HG03045 (cell line): ENCODE measurements around the gene USPL1.
A peak's percentile ranks its signal among the peaks of the same experiment; 100 is the strongest.
"Not testable (repeated sequence)": the region's sequence is repeated elsewhere in the genome, so short reads cannot be mapped to it uniquely, and the experiment has no call there.

Experiments used
- ATAC-seq: cut with Tn5 transposase; IDR thresholded peaks from one replicate; pipeline ENCODE4 v1.9.1; 2021; ENCODE audit warnings: mild to moderate bottlenecking, moderate library complexity; ENCODE audit not compliant: unreplicated experiment

USPL1 gene

DNA sequence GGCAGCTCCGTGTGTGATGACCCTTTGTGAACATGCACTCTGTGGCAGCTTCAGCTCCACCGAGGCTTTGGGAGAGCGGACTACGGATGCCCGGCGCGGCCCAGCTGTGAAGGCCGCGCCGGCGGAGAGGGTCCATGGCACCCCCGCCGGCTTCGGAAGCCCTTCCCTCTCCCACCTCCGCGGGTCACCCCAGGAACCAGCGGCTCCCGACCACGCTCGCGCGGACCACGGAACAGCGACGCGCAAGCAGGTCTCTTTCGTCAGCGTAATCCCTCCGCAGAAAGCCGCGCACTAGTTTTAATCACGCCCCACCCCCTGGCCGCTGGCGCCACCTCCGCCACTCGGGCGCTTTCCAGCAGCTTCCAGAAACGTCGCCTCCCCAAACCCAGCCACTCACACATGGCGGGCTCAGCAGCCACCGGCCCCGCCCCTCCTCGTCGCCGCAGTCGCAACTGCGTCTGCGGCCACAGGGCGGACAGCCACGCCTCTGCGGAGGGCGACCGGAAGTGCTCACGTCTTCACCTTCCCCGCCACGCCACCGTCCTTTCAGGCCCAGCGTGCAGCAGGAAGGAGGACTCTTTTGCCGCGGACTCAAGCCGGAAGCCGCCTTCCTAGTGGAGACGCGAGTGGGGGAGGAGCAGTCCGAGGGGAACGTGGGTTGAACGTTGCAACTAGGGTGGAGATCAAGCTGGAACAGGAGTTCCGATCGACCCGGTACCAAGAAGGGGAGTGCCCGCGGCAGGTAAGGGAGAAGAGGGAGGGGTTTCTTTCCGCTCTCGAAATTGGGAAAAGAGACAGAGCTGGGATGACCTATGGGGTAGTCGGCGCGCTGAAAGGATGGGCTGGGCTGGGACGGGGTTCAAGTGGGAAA is at the start of gene USPL1:
USPL1 (plus strand) TSS at position 606 of the 871 bp plus-strand sequence. CDS start 3,221 bp downstream, outside the sequence.
- peak; percentile 90 for ATAC-seq

DNA sequence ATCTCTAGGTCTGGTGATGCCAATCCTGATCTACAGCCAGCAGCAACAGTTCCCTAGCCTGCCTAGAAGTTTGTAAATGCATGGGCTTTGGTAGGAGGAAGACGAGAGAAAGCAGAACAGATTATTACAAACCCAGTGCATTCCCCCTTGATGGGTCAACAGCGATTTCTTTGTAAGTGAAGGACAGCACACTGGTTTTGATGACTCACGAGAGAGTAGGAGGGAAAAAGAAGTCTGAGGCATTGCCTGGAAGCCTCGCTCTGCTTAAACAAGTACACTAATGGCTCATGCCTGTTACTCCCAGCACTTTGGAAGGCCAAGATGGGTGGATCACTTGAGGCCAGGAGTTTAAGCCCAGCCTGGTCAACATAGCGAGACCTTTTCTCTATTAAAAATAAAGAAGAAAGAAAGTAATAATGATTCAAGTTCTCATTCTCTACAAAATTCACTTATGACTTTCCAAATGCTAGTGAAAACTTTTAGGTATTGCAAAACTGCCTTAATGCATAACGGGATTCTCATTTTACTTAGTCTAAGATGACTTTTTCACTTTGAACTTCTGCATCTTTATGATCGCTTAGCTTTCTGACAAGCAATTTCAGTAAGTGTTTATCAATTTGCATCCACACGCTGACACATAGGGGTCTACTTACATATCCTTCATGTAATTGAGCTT is 47.7 kb upstream of the USPL1 start:
- no peak for ATAC-seq

DNA sequence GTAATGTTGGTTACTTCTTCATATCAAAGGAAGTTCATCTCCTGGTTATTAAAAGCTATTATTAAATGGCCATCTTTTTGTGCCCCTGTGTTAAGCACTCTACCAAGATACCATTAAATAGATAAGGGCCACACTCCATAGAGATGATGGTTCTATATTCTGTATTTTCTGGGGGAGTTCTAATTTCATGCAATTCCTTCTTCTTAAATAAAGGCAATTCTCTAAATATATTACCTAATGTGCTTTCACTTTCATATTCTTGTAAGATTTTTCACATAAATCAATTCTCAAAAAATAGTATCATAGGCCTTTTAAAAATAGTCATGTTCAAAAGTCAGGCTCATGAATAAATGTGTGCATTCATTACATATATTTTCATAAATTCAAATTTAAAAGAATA is 47.0 kb upstream of the USPL1 start:
- no peak for ATAC-seq

DNA sequence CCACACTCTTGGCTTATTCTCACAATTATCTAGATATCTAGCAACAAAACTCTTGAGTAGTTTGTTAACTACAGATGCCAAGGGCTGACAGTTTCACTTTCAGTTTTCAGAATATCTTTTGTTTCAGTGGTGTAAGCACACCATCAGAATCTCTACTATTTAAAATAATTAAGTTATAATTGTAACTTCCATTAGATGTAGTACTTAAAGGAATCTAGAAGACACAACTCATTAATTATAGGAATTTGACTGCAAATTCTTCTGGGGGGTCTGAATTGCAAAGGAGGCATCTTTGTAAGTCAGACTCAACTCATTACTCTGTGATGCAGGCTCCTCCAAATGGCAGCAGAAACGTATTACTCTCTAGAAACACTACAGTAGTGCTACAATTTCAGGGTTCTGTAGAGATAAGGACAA is 44.9 kb upstream of the USPL1 start:
- ATAC-seq: no peak

DNA sequence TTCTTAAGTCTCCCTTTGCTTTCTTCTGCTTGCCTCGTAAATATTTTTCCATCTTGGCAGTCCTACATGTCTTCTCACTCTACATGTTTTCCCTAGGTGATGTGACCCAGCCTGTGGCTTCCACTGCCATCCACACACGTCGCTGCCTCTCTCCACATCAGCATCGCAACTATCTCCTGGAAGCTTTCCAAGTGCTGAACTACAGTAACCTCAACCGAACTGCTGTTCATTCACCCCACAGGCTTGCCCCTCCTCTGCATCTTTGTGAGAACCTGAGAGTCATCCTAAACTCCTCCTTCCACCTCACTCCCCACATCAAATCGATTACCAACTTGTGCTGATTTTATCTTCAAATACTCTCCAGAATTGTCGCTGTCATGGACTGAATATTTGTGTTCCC is 41.2 kb upstream of the USPL1 start:
- no peak for ATAC-seq

DNA sequence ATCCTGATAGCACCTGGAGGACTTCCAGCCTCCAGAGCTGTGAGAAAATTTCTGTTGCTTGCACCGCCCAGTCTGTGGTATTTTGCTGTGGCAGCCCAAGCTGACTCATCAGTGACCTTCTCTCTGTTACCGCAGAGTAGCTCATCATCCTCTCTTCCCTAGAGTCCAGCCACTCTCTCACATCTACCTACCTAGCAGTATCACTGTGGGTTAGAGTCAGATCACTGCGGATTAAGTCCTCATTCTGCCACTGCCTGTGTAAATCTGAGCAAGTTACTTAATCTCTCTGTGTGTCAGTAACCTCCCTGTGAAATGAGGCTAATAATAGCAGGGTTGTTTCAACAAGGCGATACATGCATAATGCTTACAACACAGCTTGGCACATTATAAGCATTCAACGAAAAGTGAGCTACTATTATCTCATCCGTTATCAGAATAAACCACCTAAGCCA is 40.3 kb upstream of the USPL1 start:
- no peak for ATAC-seq

DNA sequence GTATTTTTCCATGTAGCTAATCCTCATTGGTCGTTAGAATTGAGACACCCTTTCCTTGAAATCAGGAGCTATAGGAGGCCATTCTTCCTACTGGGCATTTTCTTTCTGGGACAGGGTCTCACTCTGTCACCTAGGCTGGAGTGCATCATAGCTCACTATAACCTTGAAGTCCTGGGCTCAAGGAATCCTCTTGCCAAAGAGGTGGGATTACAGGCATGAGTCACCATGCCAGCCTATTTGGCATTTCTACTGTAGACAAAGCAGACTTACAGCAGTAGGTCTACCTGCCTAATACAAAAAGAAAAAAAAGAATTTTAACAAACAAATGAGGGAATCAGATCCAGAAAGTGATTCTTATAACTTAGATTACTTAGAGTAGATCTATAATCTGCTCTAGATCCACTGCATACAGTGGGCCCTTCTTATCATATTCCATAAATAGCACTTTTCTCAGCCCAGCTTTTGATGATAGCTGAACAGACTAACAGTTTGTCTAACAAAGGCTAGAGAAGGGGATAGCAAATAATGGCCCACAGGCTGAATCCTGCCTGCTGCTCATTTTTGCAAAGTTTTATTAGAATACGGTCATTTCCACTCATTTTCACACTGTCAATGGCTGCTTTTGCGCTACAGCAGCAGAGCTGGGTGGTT is 36.7 kb upstream of the USPL1 start:
- no peak for ATAC-seq

DNA sequence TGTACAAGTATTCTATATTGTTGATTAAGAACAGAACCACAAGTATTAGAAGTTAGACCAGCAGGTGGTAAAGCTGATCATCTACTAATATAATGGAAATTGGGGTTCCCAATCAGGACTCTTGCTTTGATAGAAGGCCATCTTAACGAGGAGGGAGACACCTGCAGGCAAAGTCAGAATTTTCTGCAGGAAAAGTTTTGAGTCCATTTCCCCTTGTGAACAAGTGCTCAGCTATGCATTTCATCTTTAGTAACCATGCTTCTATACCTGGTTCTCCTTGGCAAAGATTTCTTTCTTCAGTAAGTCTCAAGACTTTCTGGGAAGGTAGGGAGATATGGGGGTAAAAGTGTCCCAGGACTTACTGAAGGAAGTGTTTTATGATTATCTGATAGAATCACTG is 36.1 kb upstream of the USPL1 start:
- ATAC-seq: no peak

DNA sequence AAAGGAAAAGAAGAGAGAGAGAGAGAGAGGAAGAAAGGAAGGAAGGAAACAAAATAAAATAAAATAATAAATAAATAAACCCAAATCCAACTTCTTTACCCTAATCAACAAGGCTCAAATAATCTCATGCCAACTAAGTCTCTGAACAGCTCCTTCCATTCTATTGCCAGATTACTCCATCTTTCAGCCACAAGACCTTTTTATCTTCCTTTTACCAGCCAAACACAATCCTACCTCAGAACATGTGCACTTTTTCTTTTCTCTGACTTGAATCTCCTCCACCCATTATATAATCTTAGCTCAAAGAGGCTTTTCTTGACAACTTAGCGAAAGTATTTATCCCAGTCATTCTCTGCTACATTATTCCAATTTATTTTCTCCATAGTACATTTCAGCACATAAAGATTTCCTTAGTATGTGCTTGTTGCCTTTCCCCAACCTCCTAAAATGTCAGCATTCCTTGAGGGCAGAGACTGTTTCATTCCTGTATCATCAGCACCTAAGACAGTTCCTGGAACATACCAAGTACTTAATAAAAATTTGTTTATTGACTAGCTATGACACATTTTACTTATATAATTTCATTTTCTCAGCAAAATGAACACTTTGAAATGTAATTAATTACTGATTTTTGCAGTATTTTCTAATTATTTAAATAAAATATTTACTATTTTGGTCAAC is 33.5 kb upstream of the USPL1 start:
- ATAC-seq: no peak

DNA sequence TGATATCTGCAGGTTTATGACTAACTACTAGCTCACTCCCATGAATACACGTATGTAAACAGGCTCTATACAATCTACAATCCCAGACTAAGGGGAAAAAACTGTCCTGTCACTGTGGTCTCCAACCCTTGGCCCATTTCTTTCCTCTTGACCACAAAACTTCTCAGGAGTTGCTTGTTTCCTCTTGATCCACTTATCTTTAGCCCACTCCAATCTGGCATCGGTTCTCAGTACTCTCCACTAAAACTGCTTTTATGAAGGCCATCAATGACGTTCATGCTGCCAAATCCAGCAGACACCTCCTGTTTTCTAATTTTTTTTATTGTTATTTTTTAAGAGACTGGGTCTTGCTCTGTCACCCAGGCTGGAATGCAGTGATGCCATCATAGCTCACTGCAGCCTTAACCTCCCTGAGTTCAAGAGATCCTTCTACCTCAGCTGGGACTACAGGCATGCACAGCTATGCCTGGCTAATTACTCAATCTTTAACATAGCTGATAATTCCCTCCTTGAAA is 31.9 kb upstream of the USPL1 start:
- ATAC-seq: no peak

DNA sequence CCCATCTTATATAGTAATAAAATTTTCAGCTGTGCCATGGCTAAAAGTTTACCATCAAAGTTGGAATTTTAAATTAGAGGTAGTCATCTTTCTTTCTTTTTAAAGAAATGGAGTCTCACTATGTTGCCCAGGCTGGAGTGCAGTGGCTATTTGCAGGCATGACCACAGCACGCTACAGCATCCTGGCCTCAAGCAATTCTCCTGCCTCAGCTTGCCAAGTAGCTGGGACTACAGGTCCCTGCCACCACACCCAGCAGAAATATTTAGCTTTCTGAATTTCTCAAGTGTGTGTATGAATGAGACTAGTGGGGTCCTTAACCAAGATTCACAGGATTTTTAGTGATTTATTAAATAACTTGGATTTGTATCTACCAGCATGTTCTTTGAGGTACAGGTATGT is 30.5 kb upstream of the USPL1 start:
- no peak for ATAC-seq

DNA sequence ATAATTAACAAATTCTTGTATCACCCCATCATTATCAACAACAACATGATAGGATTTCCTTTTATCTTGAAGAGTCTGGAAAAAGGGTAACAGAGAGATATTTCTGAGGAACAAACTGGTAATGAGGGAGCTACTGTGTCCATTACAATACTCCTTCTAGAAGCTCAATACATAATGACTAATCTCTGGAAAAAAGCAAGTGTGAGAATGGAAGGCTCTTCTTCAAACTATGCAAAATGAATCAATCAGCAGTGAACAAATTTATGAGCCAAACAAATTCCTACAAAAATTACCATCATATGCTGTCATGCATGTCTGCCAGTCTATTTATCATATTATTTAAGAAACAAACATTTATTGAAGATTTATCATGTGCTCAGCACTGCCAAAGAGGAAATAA is 30.0 kb upstream of the USPL1 start:
- no peak for ATAC-seq

DNA sequence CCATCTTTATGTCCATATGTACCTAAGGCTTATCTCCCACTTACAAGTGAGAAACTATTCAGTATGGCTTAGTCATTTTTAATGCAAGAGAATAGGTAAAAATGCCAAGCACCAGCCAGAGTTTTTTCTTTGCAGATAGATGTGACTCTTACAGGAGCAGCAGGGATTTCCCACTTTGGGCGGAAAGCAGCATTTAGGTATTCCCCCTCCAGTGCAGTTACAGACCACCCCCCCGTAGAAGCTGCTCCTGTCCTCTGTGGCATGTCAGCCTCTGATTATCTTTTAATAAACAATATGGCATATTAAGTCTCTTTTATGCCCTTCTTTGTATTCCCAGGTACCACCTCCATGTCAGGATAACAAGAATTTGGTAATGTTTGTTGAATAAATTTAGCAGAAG is 24.7 kb upstream of the USPL1 start:
- ATAC-seq: no peak

DNA sequence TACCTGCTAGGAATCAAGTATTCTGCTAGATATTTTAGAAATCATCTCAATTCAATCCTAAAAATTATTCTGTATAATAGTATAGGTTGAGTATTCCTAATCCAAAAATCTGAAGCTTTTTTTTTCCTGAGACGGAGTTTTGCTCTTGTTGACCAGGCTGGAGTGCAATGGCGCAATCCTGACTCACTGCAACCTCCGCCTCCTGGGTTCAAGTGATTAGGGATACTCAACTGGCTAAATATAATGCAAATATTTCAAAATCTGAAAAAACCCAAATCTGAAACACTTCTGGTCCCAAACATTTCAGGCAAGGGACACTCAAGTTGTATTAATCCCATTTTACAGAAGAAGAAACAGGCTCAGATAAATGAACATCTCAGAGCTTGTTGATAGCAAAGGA is 17.2 kb upstream of the USPL1 start:
- ATAC-seq: no peak

DNA sequence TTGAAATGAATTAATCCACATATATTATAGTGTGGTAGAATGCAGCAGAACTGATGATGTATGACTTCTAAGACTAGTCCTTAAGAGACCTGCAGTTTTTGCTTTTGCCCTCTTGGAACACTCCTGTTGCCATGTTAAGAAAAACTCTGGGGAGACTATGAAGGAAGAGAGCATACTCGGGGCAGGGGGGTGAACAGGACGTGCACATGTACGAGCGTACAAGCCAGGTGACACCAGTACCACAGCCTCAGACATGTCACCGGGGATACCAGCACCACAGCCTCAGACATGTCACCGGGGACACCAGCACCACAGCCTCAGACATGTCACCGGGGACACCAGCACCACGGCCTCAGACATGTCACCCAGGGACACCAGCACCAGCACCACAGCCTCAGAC is 15.9 kb upstream of the USPL1 start:
- ATAC-seq: no peak

DNA sequence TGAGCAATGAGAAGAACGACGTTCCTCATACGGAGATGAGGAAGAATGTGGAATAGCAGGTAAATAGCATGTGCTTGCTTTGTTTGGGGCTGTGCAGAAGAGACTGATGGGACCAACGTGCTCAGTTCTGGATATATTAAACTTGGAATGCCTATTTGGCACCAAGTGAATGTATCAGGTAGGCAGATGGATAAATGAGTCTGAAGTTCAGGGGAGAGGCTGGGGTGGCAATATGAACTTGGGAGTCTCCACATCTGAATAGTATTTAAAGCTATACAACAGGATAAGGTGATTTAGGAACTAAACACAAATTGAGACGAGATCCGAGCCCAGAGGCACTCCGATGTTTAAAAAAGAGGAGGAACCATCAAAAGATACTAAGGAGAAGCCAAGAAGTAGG is 12.7 kb upstream of the USPL1 start:
- ATAC-seq: no peak

DNA sequence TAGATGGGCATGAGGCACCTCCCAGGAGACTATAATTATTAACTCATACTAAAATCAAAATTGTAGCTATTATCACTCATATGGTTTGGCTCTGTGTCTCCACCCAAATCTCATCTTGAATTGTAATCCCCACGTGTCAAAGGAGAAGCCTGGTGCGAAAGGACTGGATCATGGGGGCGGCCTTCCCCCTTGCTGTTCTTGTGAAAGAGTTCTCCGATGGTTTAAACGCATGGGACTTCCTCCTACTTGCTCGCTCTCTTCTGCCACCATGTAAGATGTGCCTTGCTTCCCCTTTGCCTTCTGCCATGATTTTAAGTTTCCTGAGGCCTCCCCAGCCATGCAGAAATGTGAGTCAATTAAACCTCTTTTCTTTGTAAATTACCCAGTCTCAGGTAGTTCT is 10.5 kb upstream of the USPL1 start:
- not testable (repeated sequence) for ATAC-seq

DNA sequence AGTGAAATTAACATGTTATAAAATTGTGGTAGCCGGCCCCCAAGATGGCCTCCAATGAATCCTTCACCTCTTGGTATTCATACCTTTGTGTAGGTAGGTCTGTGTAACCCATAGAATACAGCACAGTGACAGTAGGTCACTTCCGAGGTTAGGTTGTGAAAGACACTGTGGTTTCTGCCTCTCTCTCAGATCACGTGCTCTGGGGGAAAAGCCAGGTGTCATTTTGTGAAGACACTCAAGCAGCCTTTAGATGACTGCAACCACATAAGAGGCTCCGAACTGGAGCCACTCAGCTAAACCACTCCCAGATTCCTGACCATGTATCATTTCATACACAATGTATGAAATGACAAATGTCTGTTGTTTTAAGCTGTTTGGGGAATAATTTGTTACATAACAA is 9.8 kb upstream of the USPL1 start:
- ATAC-seq: peak; percentile 98

DNA sequence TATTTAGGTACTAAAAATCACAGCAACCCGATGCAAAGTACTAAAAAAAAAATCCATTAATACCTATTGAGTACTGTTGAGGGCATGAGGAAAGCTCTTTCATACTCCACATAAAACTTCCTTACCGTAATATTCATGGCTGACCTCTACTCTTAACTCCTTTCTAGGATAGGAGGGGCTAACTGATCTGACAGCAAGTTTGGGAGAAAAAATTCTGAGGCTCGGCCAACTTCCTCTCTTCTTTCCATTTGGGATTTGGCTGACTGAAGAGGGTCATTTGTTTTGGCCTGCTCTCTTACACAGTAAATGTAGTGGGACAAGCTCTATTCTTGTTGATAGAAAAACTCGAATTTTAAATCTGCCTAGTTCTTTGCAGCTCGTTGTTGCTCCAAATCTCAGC is 9.4 kb upstream of the USPL1 start:
- ATAC-seq: no peak

DNA sequence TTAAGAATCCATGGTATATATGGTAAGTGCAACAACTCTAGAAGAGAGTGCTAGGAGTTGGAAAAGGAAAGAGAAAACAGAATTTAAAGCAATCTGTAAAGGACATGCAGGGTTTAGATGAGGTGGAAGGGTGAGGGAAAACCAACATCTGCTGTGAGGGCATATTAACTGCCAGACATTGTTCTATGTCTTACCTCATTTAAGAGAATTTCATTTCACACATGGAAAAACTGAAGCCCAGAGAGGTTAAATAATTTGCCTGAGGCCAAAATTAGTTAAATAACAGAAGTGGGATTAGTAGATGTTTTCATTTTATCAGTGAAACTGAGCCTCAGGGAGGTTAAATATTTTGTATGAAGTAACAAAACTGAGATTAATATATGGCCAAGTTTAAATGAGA is 7.4 kb upstream of the USPL1 start:
- ATAC-seq: no peak

DNA sequence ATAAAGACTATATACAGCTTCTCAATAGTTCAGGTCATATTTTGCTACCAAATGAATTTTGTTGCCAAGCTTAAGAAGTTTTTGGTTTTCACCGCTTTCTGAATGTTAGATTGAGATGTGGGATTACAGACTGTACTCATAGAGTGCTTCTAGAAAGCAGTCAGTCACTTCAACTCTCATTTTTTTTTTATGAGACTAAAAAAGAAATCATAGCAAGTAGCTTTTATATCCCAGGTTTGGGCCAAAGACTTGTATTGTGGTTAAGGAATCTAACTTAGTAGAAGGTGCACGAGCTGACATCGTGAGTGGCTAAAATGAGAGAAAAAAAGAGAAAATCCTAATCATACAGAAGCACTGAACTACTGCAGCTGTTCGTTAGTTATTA is 2.2 kb upstream of the USPL1 start:
- ATAC-seq: no peak
